ENCODE measurements around the gene NFYA.

The NFYA gene

DNA sequence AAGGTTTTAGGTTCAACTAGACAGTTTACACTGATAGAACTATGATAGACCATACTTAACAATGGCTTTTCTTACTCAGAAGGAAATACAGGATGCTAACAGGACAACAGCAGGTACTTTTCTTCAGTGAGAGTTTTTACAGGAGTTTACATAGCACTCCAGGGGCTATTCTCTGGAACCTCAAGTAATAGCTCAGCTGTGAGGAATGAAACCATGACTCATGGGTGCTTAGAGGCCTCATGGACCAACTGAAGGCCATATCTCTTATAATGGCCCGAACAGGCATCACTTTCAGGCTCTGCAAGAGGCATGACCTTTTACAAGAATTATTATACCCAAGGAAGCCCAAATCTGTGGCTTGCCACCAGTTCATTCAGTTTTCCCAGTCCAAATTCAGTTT, 49.6 kb downstream of the NFYA start:
- no peak for FAIRE-seq

DNA sequence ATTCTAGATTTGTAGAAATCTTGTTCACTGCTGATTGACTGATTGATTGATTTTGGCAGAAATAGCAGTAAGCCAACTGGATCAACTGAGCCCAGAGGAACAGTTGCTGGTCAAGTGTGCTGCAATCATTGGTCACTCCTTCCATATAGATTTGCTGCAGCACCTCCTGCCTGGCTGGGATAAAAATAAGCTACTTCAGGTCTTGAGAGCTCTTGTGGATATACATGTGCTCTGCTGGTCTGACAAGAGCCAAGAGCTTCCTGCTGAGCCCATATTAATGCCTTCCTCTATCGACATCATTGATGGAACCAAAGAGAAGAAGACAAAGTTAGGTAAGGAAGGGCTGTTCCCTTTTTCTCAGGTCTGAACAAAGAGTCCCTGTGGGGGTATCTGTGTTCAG, 50.1 kb downstream of the NFYA start:
- no peak for FAIRE-seq

DNA sequence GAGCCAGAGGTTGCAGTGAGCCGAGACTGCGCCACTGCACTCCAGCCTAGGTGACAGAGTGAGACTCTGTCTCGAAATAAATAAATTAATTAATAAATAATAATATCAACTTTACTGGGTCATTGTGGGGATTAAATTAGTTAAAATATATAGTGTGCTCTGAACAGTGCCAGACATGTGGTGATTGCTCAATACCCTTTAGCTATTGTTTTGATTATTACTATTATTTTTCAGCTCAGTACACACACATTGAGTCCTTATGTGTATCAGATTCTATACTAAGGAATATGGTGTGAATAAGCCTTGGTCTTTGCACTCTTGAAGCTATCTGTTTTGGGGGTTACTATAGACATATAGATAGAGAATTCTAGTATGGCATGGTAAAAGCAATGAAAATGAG, 52.5 kb downstream of the NFYA start:
- no peak for FAIRE-seq

DNA sequence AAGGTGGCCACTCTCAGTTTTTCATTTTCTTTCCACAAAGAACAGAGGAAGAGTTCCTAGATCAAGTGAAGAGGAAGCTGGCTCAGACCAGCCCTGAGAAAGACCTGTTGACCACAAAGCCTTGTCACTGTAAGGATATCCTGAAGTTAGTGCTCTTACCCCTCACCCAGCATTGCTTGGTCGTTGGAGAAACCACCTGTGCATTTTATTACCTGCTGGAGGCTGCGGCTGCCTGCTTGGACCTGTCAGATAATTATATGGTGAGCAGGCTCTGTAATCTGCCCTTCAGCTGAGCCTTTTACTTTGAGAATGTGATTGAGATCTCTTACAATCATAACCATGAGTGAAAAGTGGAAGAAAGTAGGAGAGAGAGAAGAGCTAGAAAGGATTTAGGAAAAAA, 59.5 kb downstream of the NFYA start:
- no peak for FAIRE-seq

DNA sequence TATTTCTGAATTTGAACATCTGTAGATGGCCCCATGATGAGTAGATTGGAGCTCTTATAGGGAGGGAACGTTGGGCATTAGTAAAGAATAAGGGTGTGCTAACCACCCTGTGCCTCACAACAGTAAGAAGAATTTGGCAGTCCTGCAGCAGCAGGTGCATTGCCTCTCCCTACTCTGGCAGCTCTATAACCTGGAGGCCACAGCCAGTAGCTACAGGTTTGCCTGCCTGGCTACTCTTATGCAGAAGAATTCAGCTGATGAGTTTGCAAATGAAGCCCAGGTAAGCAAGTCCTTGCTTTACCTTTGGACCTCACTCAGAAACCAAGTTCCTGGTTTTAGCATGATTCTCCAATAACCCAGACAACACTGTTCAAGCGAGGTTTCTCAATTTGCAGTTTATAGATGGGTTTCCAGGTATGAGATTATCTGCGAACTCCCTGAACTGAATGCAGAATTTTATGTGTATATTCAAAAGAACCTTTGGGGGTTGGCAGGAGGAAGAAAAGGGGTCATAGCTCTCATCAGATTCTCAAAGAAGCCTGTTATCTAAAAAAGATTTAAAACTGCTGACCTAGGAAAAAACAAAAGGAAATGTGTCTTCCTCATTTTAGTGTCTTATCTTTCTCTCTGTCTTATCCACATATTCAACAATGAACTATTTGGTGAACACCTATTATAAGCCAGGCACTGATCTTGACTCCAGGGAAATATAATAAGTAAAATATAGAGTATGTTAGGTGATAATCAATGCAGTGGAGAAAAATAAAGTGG, 62.5 kb downstream of the NFYA start:
- no peak for FAIRE-seq

DNA sequence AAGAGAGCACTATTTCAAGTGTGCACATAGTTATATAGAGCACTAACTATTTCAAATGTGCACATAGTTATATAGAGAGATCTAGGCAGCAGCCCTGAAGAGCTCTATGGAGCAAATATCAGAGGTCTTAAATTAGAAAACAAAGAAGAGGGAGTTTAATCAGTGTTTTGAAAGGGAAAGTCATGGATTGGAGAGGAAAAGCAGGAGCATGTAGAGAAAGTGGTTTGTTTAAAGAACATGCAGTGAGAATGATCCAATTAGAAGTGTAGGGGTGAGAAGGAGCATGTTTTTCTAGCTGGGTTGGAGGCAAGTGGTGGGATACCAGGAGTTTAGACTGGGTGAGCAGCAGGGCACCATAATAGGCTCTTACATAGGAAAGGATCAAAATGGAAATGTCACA, 64.1 kb downstream of the NFYA start:
- no peak for FAIRE-seq

DNA sequence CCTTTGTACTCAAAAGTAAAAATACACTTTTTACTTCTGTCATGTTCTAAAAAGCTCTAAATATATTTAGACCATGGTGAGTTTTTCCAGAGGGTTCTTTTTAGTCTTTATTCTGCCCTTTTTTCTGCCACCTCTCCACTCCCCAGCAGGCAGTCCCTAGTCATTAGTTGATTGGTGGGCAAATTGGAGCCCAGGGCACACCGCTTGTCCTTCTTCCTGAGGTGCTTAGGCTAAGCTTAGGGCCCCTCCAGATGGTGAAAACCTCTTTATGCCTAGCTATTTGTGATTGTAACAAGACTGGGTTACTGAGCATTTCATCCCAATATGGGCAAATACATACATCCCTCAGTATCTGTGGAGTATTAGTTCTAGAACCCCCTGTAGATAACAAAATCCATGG, 75.1 kb downstream of the NFYA start:
- FAIRE-seq, result no peak
